Small intestine (tissue), 7 donors: Measurements from ENCODE around the gene BRD9. TPM values are rescaled to one million over a fixed set of nuclear protein-coding genes. Genes with fewer than 3 reads are reported as not detected.

Experiments used
- DNase-seq, 2 donors: peaks; one replicate each; pipeline versions ENCODE4 v3.0.0 to v3.0.0-alpha.2; 2013
- FAIRE-seq: peaks from 2 replicates; lab custom pipeline; 2012; peaks lifted over from hg19 to GRCh38; lab: Jason Lieb, UNC
- H3K27ac ChIP-seq, 3 donors: one replicate each; pipeline ENCODE4 v1.5.1; 2013; ENCODE audit warnings: low read length in 2 of 3, mild to moderate bottlenecking in 2 of 3, control low read depth in 1 of 3, inconsistent platforms in 1 of 3, low read depth in 1 of 3, moderate library complexity in 1 of 3
- H3K27me3 ChIP-seq, 3 donors: one replicate each; pipeline ENCODE4 v1.6.1; 2013; ENCODE audit warnings: low read length in 3 of 3, inconsistent platforms in 1 of 3; ENCODE audit not compliant: control insufficient read depth in 3 of 3, insufficient read depth in 3 of 3
- H3K36me3 ChIP-seq, 3 donors: one replicate each; pipeline ENCODE4 v1.6.1; 2013; ENCODE audit warnings: low read length in 3 of 3, inconsistent platforms in 1 of 3, low read depth in 1 of 3, mild to moderate bottlenecking in 1 of 3, moderate library complexity in 1 of 3; ENCODE audit not compliant: control insufficient read depth in 3 of 3, insufficient read depth in 2 of 3
- H3K4me1 ChIP-seq, 3 donors: one replicate each; pipeline ENCODE4 v1.6.1; 2013; ENCODE audit warnings: low read length in 2 of 3, inconsistent platforms in 1 of 3, low read depth in 1 of 3, mild to moderate bottlenecking in 1 of 3, moderate library complexity in 1 of 3; ENCODE audit not compliant: control insufficient read depth in 3 of 3, insufficient read depth in 2 of 3
- H3K4me3 ChIP-seq, 3 donors: one replicate each; pipeline ENCODE4 v1.5.1; 2013; ENCODE audit warnings: low read length in 3 of 3, control low read depth in 1 of 3, inconsistent platforms in 1 of 3, low read depth in 1 of 3, mild to moderate bottlenecking in 1 of 3, moderate library complexity in 1 of 3
- H3K9me3 ChIP-seq, 2 donors: one replicate each; pipeline ENCODE4 v1.6.1; 2013; ENCODE audit warnings: low read depth in 1 of 2, low read length in 1 of 2; ENCODE audit not compliant: control insufficient read depth in 2 of 2, insufficient read depth in 1 of 2
- WGBS, 3 donors: extraction: QIAGEN DNeasy Blood & Tissue Kit; methylation state at CpG; one replicate each; pipeline ENCODE4 v1.1.7; 2013; 5-methylcytosine and 5-hydroxymethylcytosine counted together
- polyA plus RNA-seq, 4 donors: library from polyadenylated mRNA; stranded (reverse) in 3 of 4; unstranded in 1 of 4; fragments of 200-250 nt in 3 of 4; fragments of 120-200 nt in 1 of 4; gene quantifications; one replicate each; pipeline versions ENCODE4 v1.2.1 to v1.2.3, GENCODE V29; 2013
- donor health status: healthy with polysubstance abuse.
- donor health status: control.
- donor health status: control.
- donor health status: Bipolar disorder and iron deficiency.
- donor health status: healthy.

The BRD9 gene
- polyA plus RNA-seq, 4 donors: 21.2 to 53.2 (median 30.5) TPM

DNA sequence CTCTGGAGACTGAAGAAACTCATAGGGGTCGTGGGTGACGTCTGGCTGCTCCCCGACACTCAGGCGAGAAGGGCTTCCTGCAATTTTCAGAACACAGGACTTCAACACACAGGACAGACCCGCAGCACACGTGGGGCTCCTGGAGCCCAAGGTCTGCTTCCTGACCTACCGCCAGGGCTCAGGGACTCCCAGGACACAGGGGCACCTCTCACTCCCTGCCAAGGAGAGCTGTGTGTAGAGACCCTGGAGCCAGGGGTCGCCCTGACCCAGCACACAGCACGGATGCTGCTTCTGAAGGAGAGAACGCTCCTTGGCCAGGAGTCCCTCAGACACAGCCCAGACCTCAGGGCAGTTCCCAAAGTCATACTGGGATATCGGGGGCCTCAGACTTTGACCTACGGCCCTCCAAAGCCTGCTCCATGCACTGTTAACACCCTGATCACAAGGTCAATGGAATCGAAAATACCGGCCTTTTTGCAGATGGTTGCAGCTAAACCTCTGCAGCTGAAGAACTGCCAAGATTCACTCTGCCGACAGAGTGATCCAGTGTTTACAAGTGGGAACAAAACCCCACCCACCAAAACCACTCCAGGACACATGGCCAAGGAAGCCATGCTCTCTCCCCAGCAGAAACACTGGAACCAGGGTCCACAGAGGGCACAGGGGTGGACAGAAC, 28.0 kb downstream of the BRD9 start:
- no peak for DNase-seq
- Histone ChIP-seq H3K27me3 (no peaks in the 10 kb centered on the region), H3K36me3 (peaks cover 11 to 79% (median 16%) of the 10 kb centered on the region in 3 donors), H3K4me3 (no peak overlapping the region), H3K4me1 (peaks cover 0 to 26% (median 4%) of the 10 kb centered on the region in 3 donors), H3K27ac (no peak overlapping the region), H3K9me3 (no peaks in the 10 kb centered on the region)
- no peak for FAIRE-seq
- WGBS, 3 donors: 79 to 92% (median 88%) methylated on average over 14 to 15 of the region's 15 CpGs

DNA sequence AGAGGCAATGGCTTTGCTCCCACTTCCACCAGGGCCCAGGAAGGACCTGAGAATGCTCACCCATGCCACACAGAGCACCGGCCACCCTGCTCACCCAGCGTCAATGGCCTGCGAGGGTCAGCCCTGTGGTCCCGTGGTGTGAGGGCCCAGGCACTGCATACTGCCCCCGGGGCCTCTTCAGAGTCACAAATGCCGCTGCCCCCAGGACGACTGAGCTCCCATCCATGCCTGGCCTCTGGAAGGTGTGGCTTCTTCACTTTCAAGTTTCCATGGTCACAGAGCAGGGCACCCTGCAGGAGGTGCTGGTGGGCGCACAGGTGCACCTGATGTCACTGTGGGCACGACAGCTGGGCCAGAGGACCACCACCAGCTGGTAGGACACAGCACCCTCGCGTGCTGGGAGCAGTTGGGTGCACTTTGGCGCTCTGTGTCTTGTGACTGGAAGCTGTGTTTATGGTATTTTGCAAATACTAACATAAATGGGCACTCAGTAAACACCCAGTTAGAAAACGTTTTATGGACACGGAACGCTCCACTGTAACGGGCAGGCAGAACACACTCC, 29.3 kb downstream of the BRD9 start:
- Histone ChIP-seq H3K27ac (no peak overlapping the region), H3K4me1 (peaks cover 0 to 24% (median 4%) of the 10 kb centered on the region in 3 donors), H3K4me3 (no peak overlapping the region), H3K9me3 (no peaks in the 10 kb centered on the region), H3K27me3 (no peaks in the 10 kb centered on the region), H3K36me3 (peaks cover 5 to 75% (median 8%) of the 10 kb centered on the region in 3 donors)
- DNase-seq (no peak), FAIRE-seq (no peak)
- WGBS, 3 donors: 89 to 96% (median 93%) methylated on average over 16 of the region's 16 CpGs

DNA sequence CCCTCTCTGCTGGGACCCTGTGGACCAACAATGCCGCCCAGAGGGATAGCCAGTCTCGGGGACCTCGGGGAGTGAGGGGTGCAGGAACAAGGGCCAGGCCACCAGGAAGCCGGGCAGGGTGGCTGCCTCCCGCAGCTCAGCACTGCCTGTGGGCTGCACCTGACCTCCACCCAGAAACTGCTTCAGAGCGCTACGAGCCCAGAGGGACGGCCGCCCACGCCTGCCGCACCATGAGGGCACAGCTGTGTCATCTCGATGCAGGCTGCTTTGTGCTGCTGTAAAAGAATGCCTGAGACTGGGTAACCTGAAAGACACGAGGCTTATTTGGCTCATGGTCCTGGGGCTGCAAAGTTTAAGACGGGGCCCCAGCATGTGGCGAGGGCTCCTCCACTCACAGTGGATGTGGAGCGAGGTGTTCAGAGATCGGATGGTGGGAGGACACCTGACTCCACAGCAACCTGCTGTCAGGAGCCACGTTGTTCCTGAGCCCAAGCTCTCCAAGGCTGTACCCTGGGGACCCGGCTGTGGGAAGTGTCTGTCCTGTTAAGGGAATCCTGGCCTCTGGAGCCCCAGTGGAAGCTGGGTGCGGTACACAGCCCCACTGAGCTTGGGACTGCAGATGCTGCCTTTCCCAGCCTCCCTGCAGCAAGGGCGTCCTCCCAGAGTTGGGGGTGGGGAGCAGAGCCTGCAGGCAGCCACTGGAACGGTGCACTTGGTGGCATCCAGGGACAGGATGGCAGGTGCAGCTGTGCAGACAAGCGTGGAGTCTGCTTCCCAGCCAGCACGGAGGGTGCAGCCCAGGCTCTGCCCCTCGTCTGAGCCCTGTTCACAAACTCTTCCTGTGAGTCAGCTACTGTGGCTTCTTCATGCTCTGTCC, 30.0 kb downstream of the BRD9 start:
- FAIRE-seq (no peak), DNase-seq (no peak)

DNA sequence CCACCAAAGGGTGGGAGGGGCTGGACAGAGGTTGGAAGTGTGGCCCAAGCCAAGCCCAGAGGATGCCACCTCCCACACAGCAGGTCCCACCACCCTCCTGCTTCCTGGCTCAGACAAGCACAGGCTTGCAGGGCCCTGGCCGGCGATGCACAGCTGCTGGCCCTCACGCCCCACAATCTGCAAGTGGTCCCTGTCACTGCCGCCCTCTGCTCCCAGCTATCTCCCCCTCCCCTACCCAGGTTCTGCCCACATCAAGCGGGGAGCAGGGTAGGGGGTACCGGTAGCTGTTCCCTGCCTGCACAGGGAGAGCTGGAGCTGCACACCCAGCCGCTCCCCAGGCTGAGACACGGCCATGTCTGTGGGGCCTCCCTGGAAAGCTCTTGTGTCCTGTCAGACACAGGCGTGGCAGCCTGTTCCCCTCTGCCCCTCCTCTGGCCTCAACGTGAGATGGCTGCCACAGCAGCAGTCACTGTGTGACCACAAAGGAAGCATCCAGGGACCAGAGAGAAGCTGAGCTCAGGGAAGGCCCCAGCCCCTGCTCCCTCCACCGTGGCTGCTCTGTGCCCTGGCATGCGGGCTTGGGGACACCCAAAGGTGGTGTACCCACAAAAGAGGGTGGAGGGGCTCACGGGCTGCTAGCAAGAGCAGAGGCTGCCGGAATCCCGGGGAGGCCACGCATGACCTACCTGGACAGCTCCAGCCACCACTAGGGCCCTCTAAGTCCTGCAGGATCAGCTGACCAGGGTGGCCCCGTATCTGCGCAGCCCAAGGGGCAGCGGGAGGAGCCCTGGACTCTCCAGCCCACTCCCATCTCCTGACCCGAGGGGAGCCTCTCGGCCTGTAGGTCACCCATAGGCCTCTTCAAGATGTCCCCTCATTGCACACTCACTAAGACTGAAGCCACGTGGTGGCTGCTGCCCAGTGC, 30.9 kb downstream of the BRD9 start:
- 83 to 84% (median 84%) methylated on average over 21 to 22 of the region's 22 CpGs for WGBS, 3 donors
- Histone ChIP-seq H3K9me3 (no peaks in the 10 kb centered on the region), H3K4me3 (no peak overlapping the region), H3K27ac (no peak overlapping the region), H3K4me1 (peaks cover 0 to 9% (median 0%) of the 10 kb centered on the region in 3 donors), H3K27me3 (no peaks in the 10 kb centered on the region), H3K36me3 (peaks cover 5 to 63% (median 8%) of the 10 kb centered on the region in 3 donors)
- DNase-seq: no peak
- no peak for FAIRE-seq

More for the DNA sequence above, 30.0 kb downstream of the BRD9 start:
- Histone ChIP-seq H3K27ac (no peak overlapping the region), H3K4me3 (no peak overlapping the region), H3K27me3 (no peaks in the 10 kb centered on the region), H3K9me3 (no peaks in the 10 kb centered on the region), H3K36me3 (peaks cover 5 to 71% (median 8%) of the 10 kb centered on the region in 3 donors), H3K4me1 (peaks cover 0 to 17% (median 4%) of the 10 kb centered on the region in 3 donors)
- WGBS, 3 donors: 83 to 88% (median 87%) methylated on average over 24 to 25 of the region's 25 CpGs

DNA sequence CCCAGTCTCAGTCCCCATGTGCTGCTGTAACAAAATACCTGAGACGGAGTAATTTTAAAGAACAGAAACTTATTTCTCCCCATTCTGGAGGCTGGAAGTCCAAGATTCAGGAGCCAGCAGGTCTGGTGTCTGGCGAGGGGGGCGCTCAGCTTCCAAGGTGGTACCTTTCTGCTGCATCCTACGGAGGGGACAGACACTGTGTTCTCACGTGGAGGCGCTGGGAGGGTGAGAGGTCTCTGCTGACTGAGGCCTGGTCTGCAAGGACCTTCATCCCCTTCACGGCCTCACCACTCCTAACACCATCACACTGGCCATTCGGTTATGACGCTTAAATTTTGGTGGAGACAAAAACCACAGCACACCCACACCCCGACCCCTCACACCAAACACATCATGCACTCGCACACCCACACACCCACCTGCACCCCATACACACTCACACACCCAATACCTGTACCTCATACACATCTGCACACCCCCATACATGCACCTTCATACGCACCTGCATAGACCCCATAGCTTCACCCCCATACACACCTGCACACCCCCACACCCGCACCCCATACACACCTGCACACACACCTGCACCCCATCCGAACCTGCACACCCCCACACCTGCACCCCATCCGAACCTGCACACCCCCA, 32.0 kb downstream of the BRD9 start:
- Histone ChIP-seq H3K27ac (no peak overlapping the region), H3K4me1 (peaks cover 0 to 4% (median 0%) of the 10 kb centered on the region in 3 donors), H3K4me3 (no peak overlapping the region), H3K9me3 (no peaks in the 10 kb centered on the region), H3K27me3 (no peaks in the 10 kb centered on the region), H3K36me3 (peaks cover 5 to 58% (median 8%) of the 10 kb centered on the region in 3 donors)
- FAIRE-seq: no peak
- no peak for DNase-seq
- 89 to 95% (median 91%) methylated on average over 15 of the region's 15 CpGs for WGBS, 3 donors

DNA sequence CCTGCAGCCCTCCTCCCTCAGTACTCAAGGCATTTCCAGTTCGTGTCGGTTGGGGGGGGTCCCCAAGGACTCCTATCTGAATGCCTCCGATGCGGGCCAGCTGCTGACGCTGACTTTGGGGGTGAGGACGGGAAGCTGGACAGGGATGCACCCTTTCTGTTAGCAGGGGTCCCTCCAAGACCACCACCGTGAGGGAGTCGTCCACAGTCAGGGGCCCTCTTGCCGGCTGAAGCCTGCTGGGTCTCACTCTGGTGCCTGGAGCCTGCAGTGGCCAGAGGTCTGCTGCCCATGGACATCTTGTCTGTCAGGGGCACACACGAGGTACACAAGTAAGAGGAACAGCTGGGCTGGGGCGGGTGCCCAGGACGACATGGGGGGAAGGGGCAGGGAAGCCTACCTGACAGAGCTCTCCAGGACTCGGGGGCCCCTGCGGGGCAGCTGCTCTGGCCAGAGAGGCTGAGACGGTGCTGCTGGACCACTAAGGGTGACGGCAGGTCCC, 32.8 kb downstream of the BRD9 start:
- DNase-seq: no peak
- no peak overlapping the region for H3K4me3 ChIP-seq
- peaks cover 0 to 4% (median 0%) of the 10 kb centered on the region in 3 donors for H3K4me1 ChIP-seq
- FAIRE-seq: no peak
- WGBS, 3 donors: 86 to 87% (median 87%) methylated on average over 16 of the region's 16 CpGs
- no peak overlapping the region for H3K27ac ChIP-seq
- no peaks in the 10 kb centered on the region for H3K9me3 ChIP-seq
- H3K36me3 ChIP-seq: peaks cover 5 to 50% (median 8%) of the 10 kb centered on the region in 3 donors
- H3K27me3 ChIP-seq: no peaks in the 10 kb centered on the region

DNA sequence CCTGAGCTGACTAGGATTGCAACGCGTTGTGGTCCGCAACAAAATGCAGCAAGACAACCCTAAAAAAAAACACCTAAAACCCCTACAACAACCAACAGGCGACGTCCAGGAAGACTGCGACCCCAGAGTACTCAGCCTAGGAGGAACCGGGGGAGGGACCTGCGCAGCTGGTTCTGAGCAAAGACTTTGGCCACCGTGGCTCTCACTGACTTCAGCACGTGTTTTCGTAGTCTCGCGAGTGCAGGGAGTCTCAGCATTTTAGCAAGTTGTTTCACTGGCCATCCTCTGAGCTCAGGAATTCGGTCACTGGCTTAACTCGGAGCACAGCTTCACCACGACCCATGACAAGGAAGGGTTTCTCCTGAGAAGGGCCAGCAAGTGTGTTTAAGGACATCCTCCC, 33.2 kb downstream of the BRD9 start:
- 68 to 85% (median 79%) methylated on average over 16 of the region's 16 CpGs for WGBS, 3 donors
- H3K36me3 ChIP-seq: peaks cover 4 to 45% (median 8%) of the 10 kb centered on the region in 3 donors
- peaks cover 0 to 4% (median 0%) of the 10 kb centered on the region in 3 donors for H3K4me1 ChIP-seq
- DNase-seq (peak in 1 of 2 donors; percentile 66), FAIRE-seq (no peak)
- H3K27me3 ChIP-seq: no peaks in the 10 kb centered on the region
- H3K9me3 ChIP-seq: no peaks in the 10 kb centered on the region
- no peak overlapping the region for H3K4me3 ChIP-seq
- H3K27ac ChIP-seq: no peak overlapping the region
